ENCODE measurements around the gene BNIP1.
"Not testable (repeated sequence)": the region's sequence is repeated elsewhere in the genome, so short reads cannot be mapped to it uniquely, and the experiment has no call there.

The BNIP1 gene

DNA sequence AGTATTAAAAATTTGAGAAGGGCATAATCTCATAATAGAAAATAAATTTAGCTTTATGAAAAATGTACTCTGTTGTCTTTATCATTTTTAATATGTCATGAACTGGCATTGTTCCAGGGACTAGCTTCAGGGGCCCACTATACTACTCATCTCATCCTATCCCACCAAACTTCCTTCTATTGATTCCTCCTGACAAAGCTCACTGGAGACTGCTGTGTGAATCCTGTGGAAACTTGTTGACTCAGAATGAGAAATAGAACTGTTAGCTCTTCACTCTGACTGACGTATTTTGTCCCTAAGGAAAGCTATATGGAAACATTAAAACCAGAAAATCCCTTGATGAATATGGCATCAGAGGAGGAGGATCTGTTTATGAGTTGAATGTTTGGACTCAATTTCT lies 29.8 kb upstream of the BNIP1 start:
- TF ChIP-seq EZH2phosphoT487 (IDR thresholded peaks at IDR 0.05; ENCODE audit: borderline replicate concordance) = no peak
- TF ChIP-seq, protein P1, sequence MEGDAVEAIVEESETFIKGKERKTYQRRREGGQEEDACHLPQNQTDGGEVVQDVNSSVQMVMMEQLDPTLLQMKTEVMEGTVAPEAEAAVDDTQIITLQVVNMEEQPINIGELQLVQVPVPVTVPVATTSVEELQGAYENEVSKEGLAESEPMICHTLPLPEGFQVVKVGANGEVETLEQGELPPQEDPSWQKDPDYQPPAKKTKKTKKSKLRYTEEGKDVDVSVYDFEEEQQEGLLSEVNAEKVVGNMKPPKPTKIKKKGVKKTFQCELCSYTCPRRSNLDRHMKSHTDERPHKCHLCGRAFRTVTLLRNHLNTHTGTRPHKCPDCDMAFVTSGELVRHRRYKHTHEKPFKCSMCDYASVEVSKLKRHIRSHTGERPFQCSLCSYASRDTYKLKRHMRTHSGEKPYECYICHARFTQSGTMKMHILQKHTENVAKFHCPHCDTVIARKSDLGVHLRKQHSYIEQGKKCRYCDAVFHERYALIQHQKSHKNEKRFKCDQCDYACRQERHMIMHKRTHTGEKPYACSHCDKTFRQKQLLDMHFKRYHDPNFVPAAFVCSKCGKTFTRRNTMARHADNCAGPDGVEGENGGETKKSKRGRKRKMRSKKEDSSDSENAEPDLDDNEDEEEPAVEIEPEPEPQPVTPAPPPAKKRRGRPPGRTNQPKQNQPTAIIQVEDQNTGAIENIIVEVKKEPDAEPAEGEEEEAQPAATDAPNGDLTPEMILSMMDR (conservative IDR thresholded peaks at IDR 0.05; ENCODE audit: low read length) = no peak
- no peaks in the 10 kb centered on the region for H3K36me3 ChIP-seq (ENCODE audit: insufficient read depth, low read length)
- no peaks in the 10 kb centered on the region for H3K79me2 ChIP-seq (ENCODE audit: insufficient read depth, low read length)
- no peak overlapping the region for H3K4me2 ChIP-seq (ENCODE audit: low read depth, low read length, poor library complexity, severe bottlenecking)
- H3K9ac ChIP-seq (ENCODE audit: low read depth, low read length, poor library complexity, severe bottlenecking) = no peak overlapping the region
- no peaks in the 10 kb centered on the region for H3K4me1 ChIP-seq (ENCODE audit: insufficient read depth, low read length, poor library complexity, severe bottlenecking)
- no peaks in the 10 kb centered on the region for H3K27me3 ChIP-seq (ENCODE audit: insufficient read depth, low read length, poor library complexity, severe bottlenecking)
- no peaks in the 10 kb centered on the region for H4K20me1 ChIP-seq (ENCODE audit: insufficient read depth, low read length, poor library complexity, severe bottlenecking)
- H3F3A ChIP-seq (ENCODE audit: low read depth) = no peaks in the 10 kb centered on the region
- H2AFZ ChIP-seq (ENCODE audit: low read length) = no peak overlapping the region
- H3K4me3 ChIP-seq (ENCODE audit: low read length, poor library complexity, severe bottlenecking) = no peak overlapping the region
- no peaks in the 10 kb centered on the region for H3K9me2 ChIP-seq (replicated peaks; ENCODE audit: low read depth, low read length)
- no peaks in the 10 kb centered on the region for H3K9me3 ChIP-seq (ENCODE audit: insufficient read depth, low read depth, low read length)

DNA sequence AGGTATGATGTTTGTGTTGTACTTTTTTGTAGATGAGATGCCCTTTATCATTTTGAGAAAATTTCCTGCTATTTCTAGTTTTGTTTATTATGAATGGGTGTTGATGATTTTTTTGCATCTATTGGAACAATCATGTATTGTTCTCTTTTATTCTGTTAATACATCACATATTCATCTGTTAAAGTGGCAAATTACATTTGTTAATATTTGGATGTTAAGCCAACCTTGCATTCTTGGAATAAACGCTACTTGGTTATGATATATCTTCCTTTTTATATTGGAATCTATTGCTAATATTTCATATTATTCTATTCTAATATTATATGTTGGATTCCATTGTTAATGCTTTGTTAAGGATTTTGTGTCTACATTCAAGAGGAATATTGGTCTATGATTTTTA lies 24.6 kb upstream of the BNIP1 start:
- no peaks in the 10 kb centered on the region for H3K4me1 ChIP-seq (ENCODE audit: insufficient read depth, low read length, poor library complexity, severe bottlenecking)
- no peaks in the 10 kb centered on the region for H3K9me3 ChIP-seq (ENCODE audit: insufficient read depth, low read depth, low read length)
- no peak overlapping the region for H2AFZ ChIP-seq (ENCODE audit: low read length)
- TF ChIP-seq EZH2phosphoT487 (IDR thresholded peaks at IDR 0.05; ENCODE audit: borderline replicate concordance) = no peak
- TF ChIP-seq, protein P1 (conservative IDR thresholded peaks at IDR 0.05; ENCODE audit: low read length) = no peak
- no peaks in the 10 kb centered on the region for H3K79me2 ChIP-seq (ENCODE audit: insufficient read depth, low read length)
- no peaks in the 10 kb centered on the region for H3K27me3 ChIP-seq (ENCODE audit: insufficient read depth, low read length, poor library complexity, severe bottlenecking)
- no peak overlapping the region for H3K4me2 ChIP-seq (ENCODE audit: low read depth, low read length, poor library complexity, severe bottlenecking)
- H3K36me3 ChIP-seq (ENCODE audit: insufficient read depth, low read length) = no peaks in the 10 kb centered on the region
- no peak overlapping the region for H3K9ac ChIP-seq (ENCODE audit: low read depth, low read length, poor library complexity, severe bottlenecking)
- no peaks in the 10 kb centered on the region for H3K9me2 ChIP-seq (replicated peaks; ENCODE audit: low read depth, low read length)
- H3F3A ChIP-seq (ENCODE audit: low read depth) = no peaks in the 10 kb centered on the region
- H3K4me3 ChIP-seq (ENCODE audit: low read length, poor library complexity, severe bottlenecking) = no peak overlapping the region
- H4K20me1 ChIP-seq (ENCODE audit: insufficient read depth, low read length, poor library complexity, severe bottlenecking) = no peaks in the 10 kb centered on the region

DNA sequence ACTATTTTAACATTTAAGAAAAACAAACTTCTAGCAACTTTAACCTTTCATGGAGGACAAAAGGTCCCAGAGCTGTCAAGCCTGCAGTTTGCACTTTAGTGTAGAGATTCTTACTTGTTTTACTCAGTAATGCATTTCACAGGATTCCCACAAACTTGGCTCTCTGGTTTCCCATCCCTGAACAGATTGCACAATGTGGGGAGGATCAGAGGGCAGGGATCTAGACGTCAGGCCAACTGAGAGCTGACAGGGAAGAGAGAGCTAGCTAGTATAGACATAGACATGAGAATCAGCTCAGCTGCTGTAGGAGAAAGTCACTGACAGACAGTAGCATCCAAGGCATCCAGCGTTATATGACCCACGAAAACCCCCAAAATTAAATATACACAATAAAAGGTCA lies 20.9 kb upstream of the BNIP1 start:
- Histone ChIP-seq H3F3A (ENCODE audit: low read depth) (no peaks in the 10 kb centered on the region), H4K20me1 (ENCODE audit: insufficient read depth, low read length, poor library complexity, severe bottlenecking) (no peaks in the 10 kb centered on the region), H3K27me3 (ENCODE audit: insufficient read depth, low read length, poor library complexity, severe bottlenecking) (no peaks in the 10 kb centered on the region), H3K9me3 (ENCODE audit: insufficient read depth, low read depth, low read length) (no peaks in the 10 kb centered on the region), H3K4me3 (ENCODE audit: low read length, poor library complexity, severe bottlenecking) (no peak overlapping the region), H3K79me2 (ENCODE audit: insufficient read depth, low read length) (no peaks in the 10 kb centered on the region), H3K36me3 (ENCODE audit: insufficient read depth, low read length) (no peaks in the 10 kb centered on the region), H3K9me2 (replicated peaks; ENCODE audit: low read depth, low read length) (no peaks in the 10 kb centered on the region), H3K4me2 (ENCODE audit: low read depth, low read length, poor library complexity, severe bottlenecking) (no peak overlapping the region), H3K9ac (ENCODE audit: low read depth, low read length, poor library complexity, severe bottlenecking) (no peak overlapping the region), H3K4me1 (ENCODE audit: insufficient read depth, low read length, poor library complexity, severe bottlenecking) (no peaks in the 10 kb centered on the region), H2AFZ (ENCODE audit: low read length) (no peak overlapping the region)
- TF ChIP-seq, protein P1 (conservative IDR thresholded peaks at IDR 0.05; ENCODE audit: low read length) = no peak
- TF ChIP-seq EZH2phosphoT487 (IDR thresholded peaks at IDR 0.05; ENCODE audit: borderline replicate concordance) = no peak

DNA sequence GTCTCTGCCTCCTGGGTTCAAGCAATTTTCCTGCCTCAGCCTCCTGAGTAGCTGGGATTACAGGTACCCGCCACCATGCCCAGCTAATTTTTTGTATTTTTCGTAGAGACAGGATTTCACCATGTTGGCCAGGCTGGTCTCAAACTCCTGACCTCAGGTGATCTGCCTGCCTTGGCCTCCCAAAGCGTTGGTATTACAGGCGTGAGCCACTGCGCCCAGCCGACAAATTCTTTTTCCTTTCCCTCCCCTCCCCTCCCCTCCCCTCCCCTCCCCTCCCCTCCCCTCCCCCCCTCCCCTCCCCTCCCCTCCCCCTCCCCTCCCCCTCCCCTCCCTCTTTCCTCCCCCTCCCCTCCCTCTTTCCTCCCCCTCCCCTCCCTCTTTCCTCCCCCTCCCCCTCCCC lies 12.2 kb upstream of the BNIP1 start:
- not testable (repeated sequence) for H3K9me3 ChIP-seq (ENCODE audit: insufficient read depth, low read depth, low read length); H3K4me1 ChIP-seq (ENCODE audit: insufficient read depth, low read length, poor library complexity, severe bottlenecking); H3K36me3 ChIP-seq (ENCODE audit: insufficient read depth, low read length); H3K4me2 ChIP-seq (ENCODE audit: low read depth, low read length, poor library complexity, severe bottlenecking); H3K9me2 ChIP-seq (replicated peaks; ENCODE audit: low read depth, low read length); H3K9ac ChIP-seq (ENCODE audit: low read depth, low read length, poor library complexity, severe bottlenecking); H3F3A ChIP-seq (ENCODE audit: low read depth); H3K4me3 ChIP-seq (ENCODE audit: low read length, poor library complexity, severe bottlenecking); H2AFZ ChIP-seq (ENCODE audit: low read length); H3K27me3 ChIP-seq (ENCODE audit: insufficient read depth, low read length, poor library complexity, severe bottlenecking); H3K79me2 ChIP-seq (ENCODE audit: insufficient read depth, low read length); H4K20me1 ChIP-seq (ENCODE audit: insufficient read depth, low read length, poor library complexity, severe bottlenecking)
